Esophagus squamous epithelium (tissue), 5 donors: ENCODE data around the gene MFAP3. TPM values are rescaled to one million over a fixed set of nuclear protein-coding genes. Genes with fewer than 3 reads are reported as not detected.
"Not testable (repeated sequence)": the region's sequence is repeated elsewhere in the genome, so short reads cannot be mapped to it uniquely, and the experiment has no call there.

ENCODE experiments used
- DNase-seq: peaks from one replicate; lab custom pipeline; 2025; lab: John Stamatoyannopoulos, UW
- H3K27ac ChIP-seq, 4 donors: fragments of 200-600 bp; sonication (generic); one replicate each; pipeline ENCODE4 v1.5.1; 2016 to 2019; ENCODE audit warnings: mild to moderate bottlenecking in 1 of 4
- H3K27me3 ChIP-seq, 4 donors: fragments of 200-600 bp; sonication (generic); 1 replicate in 3 of 4; 2 replicates in 1 of 4; pipeline versions ENCODE4 v1.5.1 to v1.6.0; 2017 to 2021; ENCODE audit warnings: antibody characterized with exemption in 1 of 4
- H3K36me3 ChIP-seq, 3 donors: fragments of 200-600 bp; sonication (generic); one replicate each; pipeline ENCODE4 v1.5.1; 2016 to 2019
- H3K4me1 ChIP-seq, 3 donors: fragments of 200-600 bp; sonication (generic); one replicate each; pipeline ENCODE4 v1.5.1; 2017 to 2019
- H3K4me3 ChIP-seq, 4 donors: fragments of 200-600 bp; sonication (generic); 1 replicate in 3 of 4; 2 replicates in 1 of 4; pipeline ENCODE4 v1.5.1; 2016 to 2019; ENCODE audit warnings: mild to moderate bottlenecking in 2 of 4, moderate library complexity in 1 of 4
- H3K9me3 ChIP-seq, 3 donors: fragments of 200-600 bp; sonication (generic); one replicate each; pipeline ENCODE4 v1.5.1; 2016 to 2019
- CTCF ChIP-seq, 6 experiments: fragments of 450-650 bp in 4 of 6; fragments of 200-600 bp in 2 of 6; sonication (generic) in 2 of 6; IDR thresholded peaks; one replicate each; pipeline ENCODE4 v1.5.1; 2016 to 2019; ENCODE audit warnings: antibody characterized with exemption in 6 of 6, mild to moderate bottlenecking in 4 of 6, moderate library complexity in 4 of 6
- POLR2A ChIP-seq, 4 donors: fragments of 450-650 bp; IDR thresholded peaks; one replicate each; pipeline ENCODE4 v1.6.1; 2017; ENCODE audit warnings: antibody characterized with exemption in 4 of 4, mild to moderate bottlenecking in 4 of 4, moderate library complexity in 3 of 4
- WGBS, 2 donors: methylation state at CpG; one replicate each; pipeline ENCODE4 v1.1.5; 2018; 5-methylcytosine and 5-hydroxymethylcytosine counted together
- intact Hi-C: fragments of 100-400 bp; cut with DNase I; formaldehyde crosslinking; loops from one replicate; pipeline ENCODE4 v1.15.0; 2022
- total RNA-seq, 4 donors: library from RNA; depleted of rRNA; stranded (reverse); fragments of >200 nt; gene quantifications; one replicate each; pipeline ENCODE4 v1.1.0, GENCODE V29; 2016
- donor health status: DM: yes; HTN: yes; CAD: no.

The MFAP3 gene
- total RNA-seq, 4 donors from 2014 or later, result 29.0 to 58.1 (median 45.5) TPM

DNA sequence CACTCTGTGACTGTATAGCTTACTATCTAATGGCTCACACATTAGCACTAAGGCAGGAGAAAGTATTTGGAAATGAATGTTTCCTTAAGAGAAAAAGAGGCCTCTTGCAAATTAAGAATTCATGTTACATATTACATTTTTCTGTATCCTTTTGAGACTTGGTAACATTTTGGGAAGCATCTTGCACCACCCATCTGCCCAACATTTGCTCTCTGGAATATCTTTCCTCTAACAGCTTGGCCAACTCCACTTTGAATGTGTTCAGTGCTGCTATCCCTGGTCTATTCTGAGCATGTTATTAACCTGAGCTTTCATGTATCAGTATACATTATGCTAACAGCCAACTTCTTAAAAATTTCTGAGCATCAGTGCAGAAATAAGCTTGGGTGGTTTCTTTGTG, 27.2 kb downstream of the MFAP3 start:
- intact Hi-C loops, result loop anchor here (5.0 kb wide), 1 partner anchor 336 kb away; no protein-coding TSS in a partner anchor
- Histone ChIP-seq H3K27me3 (no peaks in the 10 kb centered on the region), H3K9me3 (no peaks in the 10 kb centered on the region), H3K4me3 (no peak overlapping the region), H3K27ac (no peak overlapping the region), H3K36me3 (no peaks in the 10 kb centered on the region), H3K4me1 (no peaks in the 10 kb centered on the region)
- no peak for DNase-seq
- TF ChIP-seq CTCF (IDR thresholded peaks at IDR 0.05) (no peak), POLR2A (IDR thresholded peaks at IDR 0.05) (no peak)

DNA sequence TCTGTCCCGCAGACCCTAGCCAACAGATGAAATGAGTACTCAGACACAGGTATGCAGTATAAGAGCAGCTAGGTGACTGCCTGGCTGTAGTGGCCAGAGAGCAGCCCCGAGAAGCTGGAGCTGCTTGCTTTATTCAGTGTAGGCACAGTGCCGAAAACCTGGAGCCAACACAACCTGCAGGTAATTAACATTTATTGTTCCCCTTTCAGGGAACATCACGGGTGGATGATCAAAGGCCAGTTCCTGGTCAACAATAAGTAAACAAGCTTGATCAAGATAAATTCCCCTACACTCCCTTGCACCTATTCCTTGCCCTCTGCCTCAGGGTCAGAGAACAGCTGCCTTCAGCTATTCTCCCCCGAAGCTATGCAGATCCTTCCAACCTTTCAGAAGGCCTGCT, 31.1 kb downstream of the MFAP3 start:
- H3K27me3 ChIP-seq, H3K36me3 ChIP-seq, H3K4me1 ChIP-seq, H3K4me3 ChIP-seq, DNase-seq, H3K27ac ChIP-seq, H3K9me3 ChIP-seq: not testable (repeated sequence)
- intact Hi-C loops, result loop anchor here (5.0 kb wide), 2 partner anchors 117 to 332 kb away; no protein-coding TSS in a partner anchor
- 67 to 83% methylated on average over 5 of the region's 5 CpGs for WGBS, 2 donors

DNA sequence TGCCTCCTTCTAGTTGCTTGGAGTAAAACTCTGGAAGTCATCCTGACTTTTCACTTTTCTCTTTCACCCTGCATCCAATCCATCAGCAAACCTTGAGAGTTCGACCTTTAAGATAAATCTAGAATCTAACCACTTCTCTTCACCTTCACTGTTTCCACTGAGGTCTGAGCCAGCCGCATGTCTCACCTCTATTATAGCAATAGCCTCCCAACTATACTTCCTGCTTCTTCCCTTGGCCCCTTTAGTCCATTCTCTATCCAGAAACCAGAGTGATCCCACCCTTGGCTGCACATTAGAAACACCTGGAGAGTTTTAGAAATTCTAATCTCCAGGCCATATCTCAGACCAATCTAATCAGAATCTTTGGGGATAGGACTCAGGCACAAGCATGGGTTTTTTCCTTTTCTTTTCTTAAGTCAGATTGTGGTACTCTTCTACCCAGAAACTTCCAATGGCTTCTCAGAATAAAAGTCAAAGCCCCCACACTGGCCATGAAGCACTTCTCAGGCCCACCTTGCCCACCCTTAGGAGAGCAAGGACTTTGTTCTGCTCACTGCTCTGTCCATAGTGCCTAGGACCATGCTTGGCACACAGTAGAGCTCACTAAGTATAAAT, 33.1 kb downstream of the MFAP3 start:
- H3K27me3 ChIP-seq, result no peaks in the 10 kb centered on the region
- TF ChIP-seq CTCF (IDR thresholded peaks at IDR 0.05) (no peak), POLR2A (IDR thresholded peaks at IDR 0.05) (no peak)
- H3K4me1 ChIP-seq, result peaks cover 0 to 6% (median 0%) of the 10 kb centered on the region in 3 donors
- intact Hi-C loops, result loop anchor here (5.0 kb wide), 1 partner anchor 115 kb away; no protein-coding TSS in a partner anchor
- no peaks in the 10 kb centered on the region for H3K9me3 ChIP-seq
- peak overlapping the region in 1 of 4 donors; percentile 27 for H3K4me3 ChIP-seq
- H3K27ac ChIP-seq, result no peak overlapping the region
- no peaks in the 10 kb centered on the region for H3K36me3 ChIP-seq
- DNase-seq, result no peak
- 49 to 71% methylated on average over 2 of the region's 2 CpGs for WGBS, 2 donors

DNA sequence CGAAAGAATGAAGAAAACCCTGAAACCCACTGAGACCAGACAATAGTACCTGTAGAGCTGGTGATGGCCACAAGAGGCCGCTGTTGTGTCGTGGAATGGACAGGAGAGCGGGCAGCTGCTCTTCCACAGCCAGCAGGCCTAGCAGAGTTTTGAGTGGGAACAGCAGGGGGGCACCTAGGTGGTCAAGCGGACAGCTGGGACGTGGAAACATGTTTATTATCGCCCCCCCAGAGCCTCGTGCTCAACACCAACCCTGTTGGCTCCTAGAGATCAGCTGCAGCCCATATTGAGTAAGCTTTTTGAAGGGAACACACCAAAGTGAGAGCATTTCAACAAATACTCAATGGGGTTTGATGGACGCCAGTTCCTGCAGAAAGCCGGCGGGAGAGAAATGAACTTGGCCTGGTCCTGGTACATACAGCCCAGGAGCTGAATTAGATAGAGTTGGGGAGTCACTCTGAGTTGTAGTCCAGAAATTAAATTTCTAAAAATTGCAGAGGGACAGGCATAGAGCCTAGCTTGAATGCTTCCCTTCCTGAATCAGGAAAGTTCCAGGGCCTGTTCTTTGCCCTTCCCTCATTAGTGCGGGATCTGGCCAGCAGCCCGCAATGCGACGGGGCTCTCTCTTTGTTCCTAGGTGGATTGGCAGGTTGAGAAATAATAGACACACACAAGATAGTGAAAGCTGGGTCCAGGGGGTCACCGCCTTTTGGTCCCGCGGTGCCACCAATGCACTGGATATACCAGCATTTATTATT, 33.8 kb downstream of the MFAP3 start:
- peak; percentile 89 to 94 (median 91) for TF ChIP-seq CTCF (IDR thresholded peaks at IDR 0.05)
- TF ChIP-seq POLR2A (IDR thresholded peaks at IDR 0.05), result no peak
- peak; percentile 14 for DNase-seq
- Histone ChIP-seq H3K27ac (no peak overlapping the region), H3K27me3 (no peaks in the 10 kb centered on the region), H3K36me3 (no peaks in the 10 kb centered on the region), H3K4me1 (peaks cover 0 to 11% (median 0%) of the 10 kb centered on the region in 3 donors), H3K4me3 (peak overlapping the region in 1 of 4 donors; percentile 27), H3K9me3 (no peaks in the 10 kb centered on the region)
- whole genome bisulfite sequencing, 2 donors, result 24 to 39% methylated on average over 14 to 16 of the region's 18 CpGs
- intact Hi-C loops, result loop anchor here (5.0 kb wide), 1 partner anchor 115 kb away; no protein-coding TSS in a partner anchor

DNA sequence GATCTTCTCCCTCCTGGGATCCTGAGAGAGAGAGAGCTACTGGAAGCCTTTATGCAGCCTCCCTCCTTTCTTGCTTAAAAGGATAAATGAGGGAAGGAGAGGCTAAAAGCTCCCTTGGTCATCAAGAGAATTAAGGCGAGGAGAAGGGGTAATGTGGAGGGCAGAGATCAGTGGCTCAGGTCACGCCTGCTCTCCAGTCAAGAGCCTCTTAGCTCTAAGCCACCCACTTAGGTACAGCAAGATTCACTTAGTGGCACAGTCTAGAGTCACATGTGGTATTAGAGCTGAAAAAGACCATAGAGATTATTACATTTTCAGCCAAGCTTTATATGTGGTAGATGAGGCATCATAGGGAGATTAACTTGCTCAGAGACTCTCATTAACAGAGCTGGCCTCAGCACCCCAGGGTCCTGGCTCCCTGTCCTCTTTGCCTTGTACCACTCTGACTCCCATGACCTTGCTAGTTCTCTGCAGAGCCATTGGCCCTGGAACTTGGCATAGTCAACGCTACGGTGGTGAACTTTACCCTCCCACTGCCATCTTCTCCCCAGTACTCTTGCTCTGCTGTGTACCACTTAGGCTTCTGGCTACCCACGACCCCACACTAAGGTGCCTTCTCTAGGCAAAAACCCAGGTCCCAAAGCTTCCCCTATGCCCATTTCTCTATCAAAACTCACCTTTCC, 37.6 kb downstream of the MFAP3 start:
- no peak overlapping the region for H3K27ac ChIP-seq
- no peaks in the 10 kb centered on the region for H3K27me3 ChIP-seq
- 73 to 75% methylated on average over 5 of the region's 5 CpGs for WGBS, 2 donors
- no peak for TF ChIP-seq POLR2A (IDR thresholded peaks at IDR 0.05)
- TF ChIP-seq CTCF (IDR thresholded peaks at IDR 0.05), result no peak
- intact Hi-C loops, result loop anchor here (5.0 kb wide), 1 partner anchor 101 kb away; no protein-coding TSS in a partner anchor
- no peaks in the 10 kb centered on the region for H3K36me3 ChIP-seq
- no peak overlapping the region for H3K4me3 ChIP-seq
- peaks cover 0 to 21% (median 0%) of the 10 kb centered on the region in 3 donors for H3K4me1 ChIP-seq
- H3K9me3 ChIP-seq, result no peaks in the 10 kb centered on the region
- no peak for DNase-seq
